IMR-90 (cell line): ENCODE results near the gene ATF5. TPM values are rescaled to one million over a fixed set of nuclear protein-coding genes. Genes with fewer than 3 reads are reported as not detected.

ENCODE experiments used
- ATAC-seq: fragments of 200-7000 bp; cut with Tn5 transposase; 2 replicates; pipeline ENCODE4 v1.9.1; 2020; ENCODE audit warnings: low read depth, mild to moderate bottlenecking, moderate library complexity
- BruUV-seq: library from RNA; stranded (reverse); fragments of 400-500 nt; replicated peaks from 2 replicates; lab custom pipeline; 2021; lab: Mats Ljungman, UMichigan
- CTCF ChIA-PET: fragments of 300-600 bp; formaldehyde crosslinking; extraction: SDS; loops from one replicate; lab custom pipeline; 2021; ENCODE audit warnings: antibody characterized with exemption; lab: Yijun Ruan, JAX
- POLR2A ChIA-PET: fragments of 300-600 bp; sonication (Branson Sonifier 250); formaldehyde crosslinking; loops from one replicate; lab custom pipeline; 2022; ENCODE audit warnings: antibody characterized with exemption; ENCODE audit not compliant: unreplicated experiment; lab: Charles Lee
- DNase-seq: peaks from one replicate; pipeline ENCODE4 v3.0.0; 2013
- H2AFZ ChIP-seq: replicated peaks from 2 replicates; pipeline ENCODE3; 2013; ENCODE audit warnings: low read length, mild to moderate bottlenecking; ENCODE audit not compliant: poor library complexity
- H2AK5ac ChIP-seq: 2 replicates; pipeline ENCODE4 v1.6.1; 2013; ENCODE audit warnings: low read depth, low read length, inconsistent platforms
- H2AK9ac ChIP-seq: replicated peaks from 2 replicates; pipeline ENCODE3; 2013; ENCODE audit warnings: mild to moderate bottlenecking, low read depth, low read length, moderate library complexity; ENCODE audit not compliant: poor library complexity
- H2BK120ac ChIP-seq: 2 replicates; pipeline ENCODE4 v1.6.1; 2013; ENCODE audit warnings: low read depth, low read length, inconsistent platforms
- H2BK15ac ChIP-seq: 3 replicates; pipeline ENCODE4 v1.6.1; 2013; ENCODE audit warnings: low read depth, low read length, inconsistent platforms
- H2BK20ac ChIP-seq: 2 replicates; pipeline ENCODE4 v1.6.1; 2013; ENCODE audit warnings: low read depth, mild to moderate bottlenecking, inconsistent platforms, low read length, moderate library complexity
- H2BK5ac ChIP-seq: 2 replicates; pipeline ENCODE4 v1.6.1; 2013; ENCODE audit warnings: mild to moderate bottlenecking, low read depth, low read length, inconsistent platforms; ENCODE audit not compliant: poor library complexity, severe bottlenecking
- H3K14ac ChIP-seq: replicated peaks from 2 replicates; pipeline ENCODE4 v1.6.1; 2013; ENCODE audit warnings: low read depth, low read length, inconsistent platforms
- H3K18ac ChIP-seq: 2 replicates; pipeline ENCODE4 v1.6.1; 2013; ENCODE audit warnings: low read depth, low read length, control low read depth
- H3K23ac ChIP-seq: 2 replicates; pipeline ENCODE4 v1.6.1; 2013; ENCODE audit warnings: low read depth, low read length, inconsistent platforms
- H3K27ac ChIP-seq: 2 replicates; pipeline ENCODE4 v1.5.1; 2013; ENCODE audit warnings: mild to moderate bottlenecking, control low read depth, low read length; ENCODE audit not compliant: insufficient read depth
- H3K27me3 ChIP-seq: 2 replicates; pipeline ENCODE4 v1.6.1; 2013; ENCODE audit warnings: low read length; ENCODE audit not compliant: control insufficient read depth, insufficient read depth
- H3K36me3 ChIP-seq: 2 replicates; pipeline ENCODE4 v1.6.1; 2013; ENCODE audit warnings: low read length, mixed read lengths; ENCODE audit not compliant: control insufficient read depth, insufficient read depth
- H3K4ac ChIP-seq: 2 replicates; pipeline ENCODE4 v1.6.1; 2013; ENCODE audit warnings: low read depth, low read length, inconsistent platforms
- H3K4me1 ChIP-seq: 2 replicates; pipeline ENCODE4 v1.6.1; 2013; ENCODE audit warnings: low read length, mixed read lengths; ENCODE audit not compliant: control insufficient read depth, insufficient read depth
- H3K4me2 ChIP-seq: 2 replicates; pipeline ENCODE4 v1.6.1; 2013; ENCODE audit warnings: low read depth, mild to moderate bottlenecking, control low read depth, low read length, moderate library complexity
- H3K4me3 ChIP-seq: 2 replicates; pipeline ENCODE4 v1.5.1; 2013; ENCODE audit warnings: low read depth, mild to moderate bottlenecking, control low read depth, low read length, moderate library complexity; ENCODE audit not compliant: insufficient read depth
- H3K56ac ChIP-seq: 2 replicates; pipeline ENCODE4 v1.6.1; 2013; ENCODE audit warnings: low read length, inconsistent platforms; ENCODE audit not compliant: insufficient read depth; ENCODE audit errors: extremely low read depth
- H3K79me1 ChIP-seq, 2 experiments: 2 replicates each; pipeline ENCODE4 v1.6.1; 2013; ENCODE audit warnings: low read length in 2 of 2, inconsistent platforms in 1 of 2, low read depth in 1 of 2
- H3K9ac ChIP-seq: 2 replicates; pipeline ENCODE4 v1.6.1; 2013; ENCODE audit warnings: low read depth, low read length, control low read depth
- H3K9me1 ChIP-seq: 2 replicates; pipeline ENCODE4 v1.6.1; 2013; ENCODE audit warnings: low read length, inconsistent platforms; ENCODE audit not compliant: insufficient read depth
- H3K9me3 ChIP-seq: 2 replicates; pipeline ENCODE4 v1.6.1; 2013; ENCODE audit warnings: low read length; ENCODE audit not compliant: control insufficient read depth, insufficient read depth
- H4K20me1 ChIP-seq: 2 replicates; pipeline ENCODE4 v1.6.1; 2013; ENCODE audit warnings: low read length, inconsistent platforms; ENCODE audit not compliant: insufficient read depth
- H4K5ac ChIP-seq: 2 replicates; pipeline ENCODE4 v1.6.1; 2013; ENCODE audit warnings: mild to moderate bottlenecking, low read depth, low read length, control low read depth
- H4K8ac ChIP-seq, 2 experiments: 2 replicates each; pipeline ENCODE4 v1.6.1; 2013; ENCODE audit warnings: low read depth in 2 of 2, low read length in 2 of 2, control low read depth in 1 of 2, inconsistent platforms in 1 of 2
- H4K91ac ChIP-seq: 2 replicates; pipeline ENCODE4 v1.6.1; 2013; ENCODE audit warnings: low read depth, low read length, inconsistent platforms; ENCODE audit not compliant: insufficient read depth
- CEBPB ChIP-seq: IDR thresholded peaks from 2 replicates; pipeline ENCODE4 v1.6.1; 2012; ENCODE audit warnings: low read depth, low read length, improper control_type of control experiment
- CHD1 ChIP-seq: IDR thresholded peaks from 2 replicates; pipeline ENCODE4 v1.6.1; 2012; ENCODE audit warnings: low read depth, low read length, improper control_type of control experiment
- CTCF ChIP-seq: conservative IDR thresholded peaks from 2 replicates; pipeline ENCODE4 v1.5.1; 2012; ENCODE audit warnings: mild to moderate bottlenecking, low read depth, low read length, improper control_type of control experiment
- ELK1 ChIP-seq: fragments of 150-350 bp; IDR thresholded peaks from 2 replicates; pipeline ENCODE4 v1.6.1; 2016; ENCODE audit warnings: low read depth, mild to moderate bottlenecking, low read length, moderate library complexity, borderline replicate concordance
- FOS ChIP-seq: fragments of 150-350 bp; IDR thresholded peaks from 2 replicates; pipeline ENCODE4 v1.6.1; 2016; ENCODE audit warnings: low read depth, low read length
- MAZ ChIP-seq: IDR thresholded peaks from 2 replicates; pipeline ENCODE4 v1.6.1; 2012; ENCODE audit warnings: low read depth, mild to moderate bottlenecking, low read length, improper control_type of control experiment, moderate library complexity, borderline replicate concordance
- RAD21 ChIP-seq: IDR thresholded peaks from 2 replicates; pipeline ENCODE4 v1.6.1; 2012; ENCODE audit warnings: low read length, improper control_type of control experiment
- SMC3 ChIP-seq: fragments of 150-350 bp; IDR thresholded peaks from 2 replicates; pipeline ENCODE4 v1.6.1; 2016; ENCODE audit warnings: low read depth, mild to moderate bottlenecking, antibody characterized with exemption, low read length, moderate library complexity
- WGBS, 2 experiments: methylation state at CpG; one replicate each; pipeline versions ENCODE4 v1.1.5 to v1.1.7; 2013; ENCODE audit warnings: missing lambda C conversion rate in 2 of 2; ENCODE audit not compliant: insufficient read length in 1 of 2; ENCODE audit errors: extremely low coverage in 2 of 2; 5-methylcytosine and 5-hydroxymethylcytosine counted together
- dilution Hi-C: fragments of 300-500 bp; cut with HindIII; formaldehyde crosslinking; loops from one replicate; pipeline ENCODE4 v1.14.3; 2018; ENCODE audit warnings: low sequenced_read_pairs; ENCODE audit not compliant: unreplicated experiment
- in situ Hi-C: fragments of 300-500 bp; cut with MboI; formaldehyde crosslinking; loops from 3 replicates; pipeline ENCODE4 v1.14.3; 2019; ENCODE audit warnings: low sequenced_read_pairs, inconsistent platforms, mixed read lengths
- intact Hi-C: fragments of 100-400 bp; cut with micrococcal nuclease; formaldehyde crosslinking; loops from 2 replicates; pipeline ENCODE4 v1.10.0; 2022
- polyA plus RNA-seq, 3 experiments: library from polyadenylated mRNA; depleted of rRNA; stranded (reverse); fragments of >200 nt; gene quantifications; 2 replicates each; pipeline ENCODE4 v1.2.3, GENCODE V29; 2012; ENCODE audit warnings: low replicate concordance in 1 of 3
- total RNA-seq: library from RNA; depleted of rRNA; stranded (reverse); fragments of >200 nt; gene quantifications from 2 replicates; pipeline ENCODE4 v1.2.3, GENCODE V29; 2012

Gene ATF5
- total and polyA plus RNA-seq, 2 of the 4 experiments (the other 2 are of a cell fraction): 2.7 to 15.7 TPM

- no peak overlapping the region for H2BK120ac ChIP-seq
Measured at GRCh38 chr19:49971991-49972411, 43.0 kb downstream of the ATF5 start.

More at GRCh38 chr19:49971991-49972411, 43.0 kb downstream of the ATF5 start:
- no peak overlapping the region for H3K4me2 ChIP-seq
- no peaks in the 10 kb centered on the region for H3K79me1 ChIP-seq
- no peak overlapping the region for H2AFZ ChIP-seq
- H3K4ac ChIP-seq: no peak overlapping the region
- no peak overlapping the region for H3K27ac ChIP-seq
- no peak for TF ChIP-seq CTCF
- no peak for TF ChIP-seq ELK1
- TF ChIP-seq CHD1: no peak
- no peak for TF ChIP-seq MAZ
- no peak for TF ChIP-seq RAD21
- TF ChIP-seq CEBPB: no peak
- TF ChIP-seq SMC3: no peak
- no peak for TF ChIP-seq FOS
- DNase-seq (no peak), ATAC-seq (no peak)
- H3K4me1 ChIP-seq: no peaks in the 10 kb centered on the region
- no peak overlapping the region for H2BK20ac ChIP-seq
- no peak overlapping the region for H2AK9ac ChIP-seq
- 45% methylated on average over 5 of the region's 12 CpGs; no CpG with 5 or more reads in 1 of the 2 experiments for WGBS, 2 experiments
- no peak overlapping the region for H4K5ac ChIP-seq
- H3K9ac ChIP-seq: no peak overlapping the region
- H2BK5ac ChIP-seq: no peak overlapping the region
- H3K36me3 ChIP-seq: peaks cover 5% of the 10 kb centered on the region
- no peaks in the 10 kb centered on the region; the same call in 1 of the 2 replicates for H4K20me1 ChIP-seq
- in situ Hi-C loops: no loop called here
- H3K27me3 ChIP-seq: peaks cover 8% of the 10 kb centered on the region
- H2AK5ac ChIP-seq: no peak overlapping the region
- peaks cover 3% of the 10 kb centered on the region; the same call in 1 of the 2 replicates for H3K9me1 ChIP-seq
- no peak overlapping the region for H3K4me3 ChIP-seq
- H3K23ac ChIP-seq: no peak overlapping the region
- BruUV-seq: no TSS peak
- no peak overlapping the region for H2BK15ac ChIP-seq
- H4K91ac ChIP-seq: no peak overlapping the region
- H3K56ac ChIP-seq: no peak overlapping the region
- H3K14ac ChIP-seq: no peak overlapping the region
- intact Hi-C loops: no loop called here
- no peaks in the 10 kb centered on the region for H3K9me3 ChIP-seq
- CTCF ChIA-PET: no interaction called here
- POLR2A ChIA-PET: no interaction called here
- no peak overlapping the region for H3K18ac ChIP-seq
- dilution Hi-C loops: no loop called here
- H4K8ac ChIP-seq: no peak overlapping the region
